Activated CD8-positive, alpha-beta T cell treated with anti-CD3 and anti-CD28 coated beads, Interleukin-2, amount 10 ng/mL, durations not matched to agents 7 days and 5 days (primary cell): ENCODE results near the gene TPM1. TPM values are rescaled to one million over a fixed set of nuclear protein-coding genes. Genes with fewer than 3 reads are reported as not detected.
A peak's percentile ranks its signal among the peaks of the same experiment; 100 is the strongest.

Experiments
- ATAC-seq: fragments of 150-1000 bp; cut with Tn5 transposase; one replicate; pipeline ENCODE4 v1.10.0; 2021; ENCODE audit warnings: moderate library complexity
- CTCF ChIA-PET: fragments of 350-600 bp; sonication (Branson Sonifier 250); formaldehyde crosslinking; loops from one replicate; lab custom pipeline; 2021; ENCODE audit warnings: antibody characterized with exemption; lab: Charles Lee
- POLR2A ChIA-PET: fragments of 350-600 bp; sonication (Branson Sonifier 250); formaldehyde crosslinking; loops from one replicate; lab custom pipeline; 2021; ENCODE audit warnings: antibody characterized with exemption; lab: Charles Lee
- DNase-seq: peaks from one replicate; pipeline ENCODE4 v3.0.0-alpha.2; 2020
- H3K27ac Mint-ChIP-seq: one replicate; pipeline ENCODE4 v1.8.0; 2021; ENCODE audit warnings: mild to moderate bottlenecking, mixed read lengths
- H3K27me3 Mint-ChIP-seq: one replicate; pipeline ENCODE4 v1.8.0; 2021; ENCODE audit warnings: low read depth, mixed read lengths
- H3K36me3 Mint-ChIP-seq: one replicate; pipeline ENCODE4 v1.8.0; 2021; ENCODE audit warnings: low read depth, mixed read lengths
- H3K4me1 Mint-ChIP-seq: one replicate; pipeline ENCODE4 v1.8.0; 2021; ENCODE audit warnings: low read depth, mixed read lengths
- H3K4me3 Mint-ChIP-seq: one replicate; pipeline ENCODE4 v1.8.0; 2021; ENCODE audit warnings: mild to moderate bottlenecking, mixed read lengths
- H3K9me3 Mint-ChIP-seq: one replicate; pipeline ENCODE4 v1.8.0; 2022; ENCODE audit warnings: mixed read lengths; ENCODE audit not compliant: insufficient read depth
- total RNA-seq, 2 experiments: library from RNA; stranded (reverse); gene quantifications; one replicate each; pipeline ENCODE4 v1.2.3, GENCODE V29; 2021

The TPM1 gene
- total RNA-seq, 2 experiments from 2014 or later: 7.4 to 7.8 TPM

- POLR2A ChIA-PET: no interaction called here
- H3K27me3 Mint-ChIP-seq: peaks cover 18% of the 10 kb centered on the region
- H3K4me3 Mint-ChIP-seq: no peak overlapping the region
- H3K4me1 Mint-ChIP-seq: peaks cover 2% of the 10 kb centered on the region
- H3K27ac Mint-ChIP-seq: no peak overlapping the region
- CTCF ChIA-PET: interaction anchor here (1.6 kb wide), 1 partner anchor 62 kb away, joined by 6 read pairs; no protein-coding TSS in a partner anchor
- H3K9me3 Mint-ChIP-seq: no peaks in the 10 kb centered on the region
- no peaks in the 10 kb centered on the region for H3K36me3 Mint-ChIP-seq
- ATAC-seq (no peak), DNase-seq (no peak)
These were observed 68.0 kb downstream of the TPM1 start for GRCh38 chr15:63110428-63111026.

DNA sequence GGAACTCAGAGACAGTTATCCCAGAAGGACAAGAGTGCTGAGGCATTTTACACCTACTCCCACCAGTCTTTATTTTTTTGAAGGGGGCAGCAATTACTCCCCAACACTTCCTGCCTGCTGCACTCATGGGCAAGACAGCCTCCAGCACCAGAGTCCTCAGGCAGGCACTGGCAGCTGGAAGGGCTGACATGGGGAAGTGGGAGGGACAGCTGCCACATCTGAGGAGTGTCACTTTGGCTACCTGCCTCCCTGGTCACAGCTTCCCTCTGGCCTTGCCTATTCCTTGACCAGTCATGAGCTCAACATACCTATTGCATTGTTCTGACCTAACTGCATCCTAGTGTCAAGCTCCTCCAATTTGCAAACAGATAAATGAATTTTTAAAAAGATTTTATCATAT lies 68.9 kb downstream of the TPM1 start:
- DNase-seq (peak; percentile 8), ATAC-seq (no peak)
- Mint-ChIP-seq H3K4me3 (no peak overlapping the region), H3K4me1 (peaks cover 2% of the 10 kb centered on the region), H3K9me3 (no peaks in the 10 kb centered on the region), H3K27ac (no peak overlapping the region), H3K27me3 (peaks cover 20% of the 10 kb centered on the region), H3K36me3 (no peaks in the 10 kb centered on the region)
- CTCF ChIA-PET: interaction anchor here (1.5 to 1.6 kb wide), 2 partner anchors 17 to 63 kb away, joined by 3 to 6 read pairs; no protein-coding TSS in a partner anchor
- POLR2A ChIA-PET: no interaction called here

- peaks cover 2% of the 10 kb centered on the region for H3K4me1 Mint-ChIP-seq
- no peaks in the 10 kb centered on the region for H3K9me3 Mint-ChIP-seq
- H3K27me3 Mint-ChIP-seq: peaks cover 20% of the 10 kb centered on the region
- no peak overlapping the region for H3K4me3 Mint-ChIP-seq
- H3K27ac Mint-ChIP-seq: no peak overlapping the region
- no peaks in the 10 kb centered on the region for H3K36me3 Mint-ChIP-seq
- DNase-seq (no peak), ATAC-seq (no peak)
- POLR2A ChIA-PET: no interaction called here
- CTCF ChIA-PET: no interaction called here
These were observed 70.3 kb downstream of the TPM1 start for GRCh38 chr15:63112871-63113270.

DNA sequence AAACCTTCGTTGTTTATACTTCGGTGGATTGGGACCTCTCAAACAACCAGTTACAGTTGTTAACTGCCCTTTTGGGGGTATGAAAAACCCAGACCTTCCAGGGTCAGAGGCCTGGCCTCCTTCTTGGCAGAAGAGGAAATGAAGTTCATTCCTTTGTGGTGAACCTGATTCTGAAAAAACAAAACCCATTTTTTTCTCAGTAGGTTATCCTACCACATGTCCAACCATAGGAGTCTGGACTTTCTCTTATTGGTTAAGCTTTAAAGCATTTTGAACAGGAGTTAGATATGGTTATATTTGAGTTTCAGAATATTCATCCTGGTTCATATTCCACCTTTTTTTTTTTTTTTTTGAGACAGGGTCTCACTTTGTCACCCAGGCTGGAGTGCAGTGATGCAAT lies 71.9 kb downstream of the TPM1 start:
- ChIA-PET CTCF (interaction anchor here (0.7 to 1.3 kb wide), 2 partner anchors 13 to 461 kb away, joined by 3 read pairs; no protein-coding TSS in a partner anchor), POLR2A (no interaction called here)
- Mint-ChIP-seq H3K4me1 (peaks cover 2% of the 10 kb centered on the region), H3K36me3 (peaks cover 3% of the 10 kb centered on the region), H3K27ac (no peak overlapping the region), H3K27me3 (peaks cover 12% of the 10 kb centered on the region), H3K9me3 (peaks cover 4% of the 10 kb centered on the region), H3K4me3 (no peak overlapping the region)
- ATAC-seq: no peak
- no peak for DNase-seq

Other genes starting within 250 kb of the TPM1 start
- 10 to 100 TPM in 1 of 2 experiments, 1 to 10 TPM in 1; 9.7 to 11.1 TPM for gene LACTB, start 79.1 kb downstream of the TPM1 start, total RNA-seq
- 100 to 1,000 TPM; 235 to 238 TPM for gene RPS27L, start 114.7 kb downstream of the TPM1 start, total RNA-seq
- 100 to 1,000 TPM; 112 to 113 TPM for gene RAB8B, start 146.9 kb downstream of the TPM1 start, total RNA-seq
- 10 to 100 TPM in 1 of 2 experiments, 1 to 10 TPM in 1; 9.1 to 10.1 TPM for gene APH1B, start 234.9 kb downstream of the TPM1 start, total RNA-seq